ENCODE data around the gene PPP6R3. TPM values are rescaled to one million over a fixed set of nuclear protein-coding genes. Genes with fewer than 3 reads are reported as not detected.
"Not testable (repeated sequence)": the region's sequence is repeated elsewhere in the genome, so short reads cannot be mapped to it uniquely, and the experiment has no call there.

The PPP6R3 gene
- total RNA-seq, 1 donor from 2014 or later, result 128 TPM

GRCh38 chr11:68433541-68433940 is 27.0 kb upstream of the PPP6R3 start:
- no peak for DNase-seq (ENCODE audit: low read depth, low spot score)

GRCh38 chr11:68434159-68434558 is 26.4 kb upstream of the PPP6R3 start:
- not testable (repeated sequence) for DNase-seq (ENCODE audit: low read depth, low spot score)

- DNase-seq (ENCODE audit: low read depth, low spot score), result no peak
These were observed 24.2 kb upstream of the PPP6R3 start for GRCh38 chr11:68436162-68436888.

GRCh38 chr11:68436985-68437926 is 23.3 kb upstream of the PPP6R3 start:
- peak; percentile 77 for DNase-seq (ENCODE audit: low read depth, low spot score)

- no peak for DNase-seq (ENCODE audit: low read depth, low spot score)
These were observed 22.5 kb upstream of the PPP6R3 start for GRCh38 chr11:68437927-68438657.

- no peak for DNase-seq (ENCODE audit: low read depth, low spot score)
These were observed 21.8 kb upstream of the PPP6R3 start for GRCh38 chr11:68438658-68439259.

GRCh38 chr11:68439355-68440065 is 21.0 kb upstream of the PPP6R3 start:
- DNase-seq (ENCODE audit: low read depth, low spot score), result no peak

GRCh38 chr11:68440224-68440623 is 20.3 kb upstream of the PPP6R3 start:
- no peak for DNase-seq (ENCODE audit: low read depth, low spot score)

GRCh38 chr11:68441466-68442230 is 18.9 kb upstream of the PPP6R3 start:
- no peak for DNase-seq (ENCODE audit: low read depth, low spot score)

- DNase-seq (ENCODE audit: low read depth, low spot score), result no peak
These were observed 18.1 kb upstream of the PPP6R3 start for GRCh38 chr11:68442433-68442832.

GRCh38 chr11:68444566-68444965 is 16.0 kb upstream of the PPP6R3 start:
- no peak for DNase-seq (ENCODE audit: low read depth, low spot score)

GRCh38 chr11:68445531-68446035 is 15.0 kb upstream of the PPP6R3 start:
- no peak for DNase-seq (ENCODE audit: low read depth, low spot score)

- DNase-seq (ENCODE audit: low read depth, low spot score), result no peak
These were observed 14.4 kb upstream of the PPP6R3 start for GRCh38 chr11:68446046-68446725.

GRCh38 chr11:68447015-68447801 is 13.3 kb upstream of the PPP6R3 start:
- DNase-seq (ENCODE audit: low read depth, low spot score), result peak; percentile 17

GRCh38 chr11:68447914-68448313 is 12.6 kb upstream of the PPP6R3 start:
- not testable (repeated sequence) for DNase-seq (ENCODE audit: low read depth, low spot score)

GRCh38 chr11:68448604-68449011 is 11.9 kb upstream of the PPP6R3 start:
- no peak for DNase-seq (ENCODE audit: low read depth, low spot score)

GRCh38 chr11:68449951-68450350 is 10.6 kb upstream of the PPP6R3 start:
- DNase-seq (ENCODE audit: low read depth, low spot score), result no peak

- DNase-seq (ENCODE audit: low read depth, low spot score), result no peak
These were observed 9.8 kb upstream of the PPP6R3 start for GRCh38 chr11:68450711-68451110.

Measured in pulmonary artery endothelial cell (primary cell).